ENCODE results near the gene AOC1.

Gene AOC1

GRCh38 chr7:150835019-150835418, 17.3 kb upstream of the AOC1 start:
- no peak for DNase-seq

GRCh38 chr7:150835702-150836280, 16.5 kb upstream of the AOC1 start:
- DNase-seq = no peak

- no peak for DNase-seq
Measured at GRCh38 chr7:150838965-150839650, 13.2 kb upstream of the AOC1 start.

GRCh38 chr7:150842018-150842417, 10.3 kb upstream of the AOC1 start:
- no peak for DNase-seq

GRCh38 chr7:150842716-150843115, 9.6 kb upstream of the AOC1 start:
- DNase-seq = peak; percentile 26

- no peak for DNase-seq
Measured at GRCh38 chr7:150845421-150845861, 6.9 kb upstream of the AOC1 start.

- DNase-seq = peak; percentile 30
Measured at GRCh38 chr7:150846291-150847115, 5.8 kb upstream of the AOC1 start.

GRCh38 chr7:150847536-150847935, 4.8 kb upstream of the AOC1 start:
- peak; percentile 13 for DNase-seq

- peak; percentile 32 for DNase-seq
Measured at GRCh38 chr7:150848111-150848510, 4.2 kb upstream of the AOC1 start.

- peak; percentile 29 for DNase-seq
Measured at GRCh38 chr7:150848561-150849115, 3.7 kb upstream of the AOC1 start.

GRCh38 chr7:150849204-150849775, 3.0 kb upstream of the AOC1 start:
- DNase-seq = peak; percentile 32

- no peak for DNase-seq
Measured at GRCh38 chr7:150850273-150850672, 2.0 kb upstream of the AOC1 start.

GRCh38 chr7:150851492-150852370, 586 bp upstream of the AOC1 start:
- peak; percentile 44 for DNase-seq

GRCh38 chr7:150854066-150855000, 2.0 kb downstream of the AOC1 start:
- peak; percentile 45 for DNase-seq

- DNase-seq = peak; percentile 45
Measured at GRCh38 chr7:150855046-150855445, 2.7 kb downstream of the AOC1 start.

GRCh38 chr7:150855476-150856302, 3.4 kb downstream of the AOC1 start:
- peak; percentile 55 for DNase-seq

GRCh38 chr7:150856303-150857275, 4.3 kb downstream of the AOC1 start:
- DNase-seq = peak; percentile 47

GRCh38 chr7:150857276-150858055, 5.1 kb downstream of the AOC1 start:
- peak; percentile 48 for DNase-seq
